OCI-LY1 (cell line): ENCODE data around the gene ERGIC1.

ENCODE experiments used
- H2AFZ ChIP-seq: fragments of 200-600 bp; sonication (generic), shearing (Covaris generic); 2 replicates; pipeline ENCODE4 v1.6.0; 2014; ENCODE audit warnings: antibody characterized with exemption, mild to moderate bottlenecking, low read length
- H3F3A ChIP-seq: fragments of 200-600 bp; sonication (generic), shearing (Covaris generic); 2 replicates; pipeline ENCODE4 v1.6.0; 2014; ENCODE audit warnings: mild to moderate bottlenecking, antibody characterized with exemption, low read length, moderate library complexity; ENCODE audit not compliant: insufficient read depth
- H3K27ac ChIP-seq: fragments of 200-600 bp; sonication (generic); 2 replicates; pipeline ENCODE4 v1.5.1; 2014; ENCODE audit warnings: low read length, mixed run types, mild to moderate bottlenecking, low read depth; ENCODE audit not compliant: poor library complexity, severe bottlenecking
- H3K27me3 ChIP-seq: fragments of 200-600 bp; sonication (generic); 2 replicates; pipeline ENCODE4 v1.6.0; 2014; ENCODE audit warnings: antibody characterized with exemption, mild to moderate bottlenecking, low read length, moderate library complexity; ENCODE audit not compliant: insufficient read depth
- H3K36me3 ChIP-seq: fragments of 200-600 bp; sonication (generic); 2 replicates; pipeline ENCODE4 v1.6.1; 2014; ENCODE audit warnings: mild to moderate bottlenecking, antibody characterized with exemption, low read length, moderate library complexity, mixed read lengths; ENCODE audit not compliant: insufficient read depth
- H3K4me1 ChIP-seq: fragments of 200-600 bp; sonication (generic); 2 replicates; pipeline ENCODE4 v1.5.1; 2014; ENCODE audit warnings: mild to moderate bottlenecking, low read length, moderate library complexity; ENCODE audit not compliant: insufficient read depth, severe bottlenecking
- H3K4me2 ChIP-seq: fragments of 200-600 bp; sonication (generic), shearing (Covaris generic); 2 replicates; pipeline ENCODE4 v1.6.1; 2014; ENCODE audit warnings: low read length
- H3K4me3 ChIP-seq: fragments of 200-600 bp; sonication (generic); 2 replicates; pipeline ENCODE4 v1.5.1; 2014; ENCODE audit warnings: low read length, low read depth, mild to moderate bottlenecking, mixed read lengths; ENCODE audit not compliant: poor library complexity, severe bottlenecking
- H3K79me2 ChIP-seq: fragments of 200-600 bp; shearing (Covaris generic); 2 replicates; pipeline ENCODE4 v1.6.1; 2016; ENCODE audit warnings: mixed run types, low read length, mixed read lengths; ENCODE audit not compliant: insufficient read depth
- H3K9ac ChIP-seq: fragments of 200-600 bp; sonication (generic), shearing (Covaris generic); 2 replicates; pipeline ENCODE4 v1.6.1; 2014; ENCODE audit warnings: mild to moderate bottlenecking, low read length, mixed read lengths
- H3K9me2 ChIP-seq: fragments of 200-600 bp; sonication (generic), shearing (Covaris generic); 2 replicates; pipeline ENCODE4 v1.6.1; 2014; ENCODE audit warnings: low read depth, mild to moderate bottlenecking, low read length, mixed read lengths
- H3K9me3 ChIP-seq: fragments of 200-600 bp; shearing (Covaris generic); 2 replicates; pipeline ENCODE4 v1.6.1; 2014; ENCODE audit warnings: low read length, mixed read lengths
- H4K20me1 ChIP-seq: fragments of 200-600 bp; sonication (generic), shearing (Covaris generic); 2 replicates; pipeline ENCODE4 v1.6.0; 2016; ENCODE audit warnings: mild to moderate bottlenecking, low read length; ENCODE audit not compliant: insufficient read depth
- EZH2 ChIP-seq: fragments of 200-600 bp; sonication (generic), shearing (Covaris generic); IDR thresholded peaks from 2 replicates; pipeline ENCODE4 v1.8.0; 2017; ENCODE audit warnings: borderline replicate concordance, mixed run types, mild to moderate bottlenecking, antibody characterized with exemption, low read length, moderate library complexity, mixed read lengths
- TF ChIP-seq, protein P1 (sequence below): fragments of 200-600 bp; sonication (generic), shearing (Covaris generic); IDR thresholded peaks from 2 replicates; pipeline ENCODE4 v1.5.1; 2017; ENCODE audit warnings: mild to moderate bottlenecking, antibody characterized with exemption, low read length, moderate library complexity, mixed read lengths

ERGIC1 gene

DNA sequence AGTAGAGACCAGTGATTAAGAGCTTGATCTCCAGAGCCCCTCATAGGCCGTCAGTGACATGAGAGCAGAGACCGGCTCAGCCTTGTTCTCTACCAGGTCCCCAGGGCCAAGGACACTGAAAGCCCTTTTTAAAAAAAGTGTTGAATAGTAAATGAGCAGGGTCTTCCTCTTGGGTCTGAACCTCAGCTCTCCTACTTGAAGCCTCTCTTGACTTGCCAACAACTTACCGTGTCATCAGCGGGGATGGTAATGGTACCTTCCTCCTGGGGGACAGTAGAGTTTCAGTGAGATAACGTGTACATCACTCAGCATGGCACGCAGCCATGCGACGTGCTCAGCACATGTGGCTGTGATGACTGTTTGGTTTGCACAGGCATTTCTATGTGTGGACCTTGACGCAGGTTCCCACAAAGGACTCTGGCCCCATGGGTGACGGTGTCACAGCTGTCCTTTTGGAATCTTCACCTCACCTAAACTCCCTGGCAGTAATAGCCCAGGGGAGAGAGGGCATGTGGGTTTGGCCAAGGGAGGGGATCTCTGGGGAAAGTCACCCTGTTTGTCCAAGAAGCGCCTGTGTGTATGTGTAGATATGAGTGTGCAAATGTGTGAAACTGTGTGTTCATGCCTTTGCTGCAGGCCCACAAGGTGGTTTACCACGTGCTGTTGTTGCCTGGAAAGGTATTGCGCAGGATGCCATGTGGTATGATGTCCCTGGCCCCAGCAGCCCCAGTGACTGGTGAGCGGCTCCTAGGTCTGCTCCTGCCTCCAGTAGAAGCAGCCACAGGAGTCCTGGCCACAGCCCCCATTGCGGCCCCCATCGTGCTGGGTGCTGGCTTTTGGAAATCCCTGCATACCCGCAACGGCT lies 18.7 kb downstream of the ERGIC1 start:
- H3F3A ChIP-seq, result no peaks in the 10 kb centered on the region

DNA sequence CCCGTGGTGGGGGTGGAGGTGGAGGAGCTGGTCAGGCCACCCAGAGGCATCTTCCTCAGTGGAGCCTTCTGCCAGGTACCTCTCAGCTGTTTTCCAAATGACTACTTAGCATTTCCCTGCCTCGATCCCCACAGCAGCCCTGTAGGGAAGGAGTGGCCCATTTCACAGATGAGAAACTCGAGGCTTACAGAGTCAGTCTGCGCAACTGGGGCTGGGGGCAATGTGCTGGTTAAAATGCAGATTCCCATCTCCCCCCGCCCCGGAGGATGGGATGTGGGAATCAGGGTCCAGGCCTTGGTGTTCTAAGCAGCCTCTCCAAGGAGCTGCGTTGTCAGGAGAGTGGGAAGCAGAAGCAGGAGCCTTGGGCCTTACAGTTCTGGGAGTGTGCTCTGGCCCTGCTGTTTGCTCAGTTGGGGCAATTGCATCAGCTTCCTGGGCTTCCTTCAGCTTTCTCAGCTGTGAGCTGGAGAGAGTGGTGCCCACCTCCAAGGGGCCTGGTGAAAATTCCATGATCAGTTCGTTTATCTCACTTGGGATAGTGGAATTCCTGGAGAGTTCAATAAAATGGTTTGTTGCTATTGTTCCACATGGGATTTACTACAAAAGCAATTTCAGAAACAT lies 19.4 kb downstream of the ERGIC1 start:
- Histone ChIP-seq H3K9me2 (no peaks in the 10 kb centered on the region), H3K4me3 (no peak overlapping the region), H3K27ac (no peak overlapping the region), H3K9ac (no peak overlapping the region), H3F3A (no peaks in the 10 kb centered on the region), H3K36me3 (no peaks in the 10 kb centered on the region; the same call in 1 of the 2 replicates), H3K9me3 (no peaks in the 10 kb centered on the region), H3K4me2 (no peak overlapping the region), H3K79me2 (no peaks in the 10 kb centered on the region), H3K4me1 (peaks cover 30% of the 10 kb centered on the region), H3K27me3 (no peaks in the 10 kb centered on the region), H2AFZ (no peak overlapping the region), H4K20me1 (no peaks in the 10 kb centered on the region)
- TF ChIP-seq, protein P1, sequence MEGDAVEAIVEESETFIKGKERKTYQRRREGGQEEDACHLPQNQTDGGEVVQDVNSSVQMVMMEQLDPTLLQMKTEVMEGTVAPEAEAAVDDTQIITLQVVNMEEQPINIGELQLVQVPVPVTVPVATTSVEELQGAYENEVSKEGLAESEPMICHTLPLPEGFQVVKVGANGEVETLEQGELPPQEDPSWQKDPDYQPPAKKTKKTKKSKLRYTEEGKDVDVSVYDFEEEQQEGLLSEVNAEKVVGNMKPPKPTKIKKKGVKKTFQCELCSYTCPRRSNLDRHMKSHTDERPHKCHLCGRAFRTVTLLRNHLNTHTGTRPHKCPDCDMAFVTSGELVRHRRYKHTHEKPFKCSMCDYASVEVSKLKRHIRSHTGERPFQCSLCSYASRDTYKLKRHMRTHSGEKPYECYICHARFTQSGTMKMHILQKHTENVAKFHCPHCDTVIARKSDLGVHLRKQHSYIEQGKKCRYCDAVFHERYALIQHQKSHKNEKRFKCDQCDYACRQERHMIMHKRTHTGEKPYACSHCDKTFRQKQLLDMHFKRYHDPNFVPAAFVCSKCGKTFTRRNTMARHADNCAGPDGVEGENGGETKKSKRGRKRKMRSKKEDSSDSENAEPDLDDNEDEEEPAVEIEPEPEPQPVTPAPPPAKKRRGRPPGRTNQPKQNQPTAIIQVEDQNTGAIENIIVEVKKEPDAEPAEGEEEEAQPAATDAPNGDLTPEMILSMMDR, result no peak
- TF ChIP-seq EZH2, result no peak

More for the DNA sequence above, 18.7 kb downstream of the ERGIC1 start:
- Histone ChIP-seq H3K36me3 (no peaks in the 10 kb centered on the region; the same call in 1 of the 2 replicates), H3K4me3 (no peak overlapping the region), H3K9me3 (no peaks in the 10 kb centered on the region), H3K9me2 (no peaks in the 10 kb centered on the region), H3K27me3 (no peaks in the 10 kb centered on the region), H2AFZ (no peak overlapping the region), H3K4me1 (peaks cover 37% of the 10 kb centered on the region), H3K4me2 (no peak overlapping the region), H3K9ac (no peak overlapping the region), H3K79me2 (peaks cover 5% of the 10 kb centered on the region; the same call in 1 of the 2 replicates), H4K20me1 (no peaks in the 10 kb centered on the region), H3K27ac (peak overlapping the region; percentile 64)
- no peak for TF ChIP-seq EZH2
- TF ChIP-seq, protein P1, result no peak

DNA sequence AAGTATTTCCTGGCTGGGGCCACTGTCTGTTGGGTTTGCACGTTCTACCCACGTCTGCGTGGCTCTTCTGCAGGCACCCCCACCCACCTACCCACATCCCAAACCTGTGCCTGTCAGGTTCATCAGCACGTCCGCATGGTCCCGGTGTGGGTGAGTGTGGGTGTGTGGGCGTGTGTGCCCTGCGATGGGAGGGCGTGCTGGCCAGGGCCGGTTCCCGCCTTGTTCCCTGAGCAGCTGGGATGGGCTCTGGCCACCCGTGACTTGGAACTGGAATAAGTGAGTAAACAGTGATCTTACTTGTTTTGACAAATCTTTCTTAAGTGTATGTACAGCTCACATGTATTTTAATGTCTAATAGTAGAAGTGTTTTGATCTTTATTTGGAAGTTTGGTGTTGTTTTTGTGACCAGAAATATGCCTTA lies 20.4 kb downstream of the ERGIC1 start:
- Histone ChIP-seq H3K4me1 (peaks cover 20% of the 10 kb centered on the region), H3K79me2 (no peaks in the 10 kb centered on the region), H3K9ac (no peak overlapping the region), H3K4me3 (no peak overlapping the region), H3K27ac (no peak overlapping the region), H4K20me1 (no peaks in the 10 kb centered on the region), H3F3A (no peaks in the 10 kb centered on the region), H2AFZ (no peak overlapping the region), H3K36me3 (no peaks in the 10 kb centered on the region; the same call in 1 of the 2 replicates), H3K27me3 (no peaks in the 10 kb centered on the region), H3K4me2 (no peak overlapping the region), H3K9me2 (no peaks in the 10 kb centered on the region), H3K9me3 (no peaks in the 10 kb centered on the region)
- no peak for TF ChIP-seq EZH2
- TF ChIP-seq, protein P1, result no peak
